LNCAP (cell line): ENCODE results near the gene UNC13A.

Experiments used
- TF ChIP-seq, protein P1 (sequence below): fragments of 450-650 bp; IDR thresholded peaks from 2 replicates; pipeline ENCODE4 v1.5.1; 2017; ENCODE audit warnings: mild to moderate bottlenecking

The UNC13A gene

GRCh38 chr19:17684256-17684655 is 3.9 kb downstream of the UNC13A start:
- TF ChIP-seq, protein P1, sequence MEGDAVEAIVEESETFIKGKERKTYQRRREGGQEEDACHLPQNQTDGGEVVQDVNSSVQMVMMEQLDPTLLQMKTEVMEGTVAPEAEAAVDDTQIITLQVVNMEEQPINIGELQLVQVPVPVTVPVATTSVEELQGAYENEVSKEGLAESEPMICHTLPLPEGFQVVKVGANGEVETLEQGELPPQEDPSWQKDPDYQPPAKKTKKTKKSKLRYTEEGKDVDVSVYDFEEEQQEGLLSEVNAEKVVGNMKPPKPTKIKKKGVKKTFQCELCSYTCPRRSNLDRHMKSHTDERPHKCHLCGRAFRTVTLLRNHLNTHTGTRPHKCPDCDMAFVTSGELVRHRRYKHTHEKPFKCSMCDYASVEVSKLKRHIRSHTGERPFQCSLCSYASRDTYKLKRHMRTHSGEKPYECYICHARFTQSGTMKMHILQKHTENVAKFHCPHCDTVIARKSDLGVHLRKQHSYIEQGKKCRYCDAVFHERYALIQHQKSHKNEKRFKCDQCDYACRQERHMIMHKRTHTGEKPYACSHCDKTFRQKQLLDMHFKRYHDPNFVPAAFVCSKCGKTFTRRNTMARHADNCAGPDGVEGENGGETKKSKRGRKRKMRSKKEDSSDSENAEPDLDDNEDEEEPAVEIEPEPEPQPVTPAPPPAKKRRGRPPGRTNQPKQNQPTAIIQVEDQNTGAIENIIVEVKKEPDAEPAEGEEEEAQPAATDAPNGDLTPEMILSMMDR: no peak

DNA sequence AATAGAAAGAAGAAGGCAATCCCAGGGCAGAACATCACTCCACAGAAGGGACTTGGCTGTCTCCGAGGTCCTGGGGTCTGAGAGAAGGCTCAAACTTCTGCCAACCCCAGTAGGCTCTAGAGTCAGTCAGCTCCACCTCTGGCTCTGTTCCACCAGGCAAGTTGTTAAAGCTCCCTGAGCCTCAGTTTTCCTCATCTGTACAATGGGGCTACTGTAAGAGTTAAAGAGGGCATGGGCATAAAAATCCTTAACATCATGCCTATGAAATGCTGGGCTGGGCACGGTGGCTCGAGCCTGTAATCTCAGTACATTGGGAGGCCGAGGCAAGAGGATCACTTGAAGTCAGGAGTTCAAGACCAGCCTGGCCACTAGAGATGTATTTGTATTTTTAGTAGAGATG is 5.1 kb downstream of the UNC13A start:
- TF ChIP-seq, protein P1: no peak

GRCh38 chr19:17682273-17682672 is 5.9 kb downstream of the UNC13A start:
- TF ChIP-seq, protein P1: no peak

GRCh38 chr19:17681505-17682125 is 6.5 kb downstream of the UNC13A start:
- TF ChIP-seq, protein P1: no peak

DNA sequence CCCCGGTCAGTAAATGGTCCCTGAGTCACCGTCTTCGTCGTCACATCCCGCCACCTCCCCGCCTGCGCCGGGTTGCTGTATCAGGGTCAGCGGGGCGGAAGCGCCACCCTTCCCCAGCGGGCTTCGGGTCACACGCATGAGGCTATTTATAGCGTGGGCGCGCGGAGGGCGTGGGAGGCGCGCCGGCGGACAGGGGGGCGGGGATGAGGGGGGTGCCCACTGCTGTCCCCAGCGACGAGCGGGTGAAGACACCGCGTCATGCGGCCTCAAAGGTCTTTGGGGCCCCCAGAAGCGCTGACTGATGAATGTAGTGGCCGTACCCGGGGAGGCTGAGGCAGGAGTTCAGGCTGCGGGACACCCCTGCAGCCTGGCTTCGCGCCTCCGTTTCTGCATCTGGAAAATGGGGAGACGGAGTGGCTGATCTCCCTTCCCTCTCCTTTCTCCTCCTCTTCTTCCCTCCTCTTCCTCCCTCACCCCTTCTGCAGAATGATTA is 7.9 kb downstream of the UNC13A start:
- TF ChIP-seq, protein P1: no peak

DNA sequence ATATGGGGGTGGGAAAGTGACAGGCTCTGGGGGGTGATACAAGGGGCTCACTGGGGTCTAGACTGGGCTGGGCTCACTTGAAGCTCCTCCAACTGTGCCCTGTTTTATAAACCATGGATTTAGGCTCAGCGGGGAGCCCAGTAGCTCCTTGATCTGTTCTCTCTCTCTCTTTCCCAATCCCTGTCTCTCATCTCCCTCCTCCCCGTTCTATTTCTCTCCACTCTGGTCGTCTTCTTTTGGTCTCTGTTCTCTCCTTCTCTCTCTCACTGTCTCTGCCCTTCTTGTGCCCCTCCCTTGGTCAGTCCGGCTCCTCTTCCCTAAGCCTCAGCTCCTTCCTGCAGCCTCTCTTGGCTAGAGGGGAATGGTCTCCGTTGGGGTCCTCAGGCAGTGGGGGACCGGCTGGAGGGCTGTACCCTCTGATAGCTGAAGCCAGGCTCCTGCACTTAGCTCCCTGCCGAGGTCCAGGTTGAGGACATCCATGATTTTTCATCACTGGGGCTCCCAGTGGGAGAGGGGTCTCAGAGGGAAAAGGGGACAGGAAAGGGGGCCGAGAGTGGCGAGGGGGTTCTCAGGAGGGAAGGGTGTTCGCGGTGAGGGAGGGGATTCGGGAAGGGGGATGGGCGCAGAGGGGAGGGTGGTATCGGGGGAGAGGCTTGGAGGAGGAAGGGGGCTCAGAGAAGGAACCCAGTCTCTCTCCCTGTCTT is 8.5 kb downstream of the UNC13A start:
- TF ChIP-seq, protein P1: no peak

DNA sequence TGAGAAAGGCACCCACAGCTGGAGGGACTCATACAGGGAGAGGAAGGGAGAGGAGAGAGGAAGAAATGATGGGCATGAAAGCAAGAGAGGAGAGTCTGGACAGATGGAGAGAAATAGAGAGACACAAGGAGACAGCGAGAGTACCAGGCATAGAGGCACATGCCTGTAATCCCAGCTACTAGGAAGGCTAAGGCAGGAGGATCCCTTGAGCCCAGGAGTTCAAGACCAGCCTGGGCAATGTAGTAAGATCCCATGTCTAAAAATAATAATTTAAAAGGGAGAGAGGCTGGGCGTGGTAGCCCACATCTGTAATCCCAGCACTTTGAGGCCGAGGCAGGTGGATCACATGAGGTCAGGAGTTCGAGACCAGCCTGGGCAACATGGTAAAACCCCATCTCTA is 9.3 kb downstream of the UNC13A start:
- TF ChIP-seq, protein P1: no peak
